HCT116 (cell line): ENCODE data around the gene GALC. TPM values are rescaled to one million over a fixed set of nuclear protein-coding genes. Genes with fewer than 3 reads are reported as not detected.

Experiments used
- ATAC-seq: fragments of 200-7000 bp; cut with Tn5 transposase; 2 replicates; pipeline ENCODE4 v1.9.1; 2020; ENCODE audit warnings: mild to moderate bottlenecking, moderate library complexity
- BruUV-seq: library from RNA; stranded (reverse); fragments of 400-500 nt; replicated peaks from 2 replicates; lab custom pipeline; 2021; lab: Mats Ljungman, UMichigan
- CTCF ChIA-PET: fragments of 300-600 bp; sonication (Branson Sonifier 250); formaldehyde crosslinking; loops from one replicate; lab custom pipeline; 2021; ENCODE audit warnings: antibody characterized with exemption; lab: Charles Lee
- POLR2A ChIA-PET: fragments of 300-600, 350-600 bp; sonication (Branson Sonifier 250); formaldehyde crosslinking; loops from one replicate; lab custom pipeline; 2021; ENCODE audit warnings: antibody characterized with exemption; lab: Charles Lee
- RAD21 ChIA-PET, 2 experiments: fragments of 300-600 bp; sonication (Branson Sonifier 250); formaldehyde crosslinking; loops; one replicate each; lab custom pipeline; 2023; ENCODE audit warnings: low total read pairs in 2 of 2; ENCODE audit not compliant: uncharacterized antibody in 2 of 2, unreplicated experiment in 2 of 2, low non-redundant PET in 1 of 2; lab: Charles Lee
- DNase-seq: peaks from one replicate; pipeline ENCODE4 v3.0.0-alpha.2; 2010; ENCODE audit warnings: low read depth, low spot score
- H2AFZ ChIP-seq: fragments of 200-600 bp; shearing (Covaris generic), sonication (generic); 2 replicates; pipeline ENCODE4 v1.6.1; 2017; ENCODE audit warnings: low read depth, mixed run types, mixed read lengths, antibody characterized with exemption, low read length; ENCODE audit not compliant: poor library complexity, severe bottlenecking
- H3K27ac ChIP-seq: 2 replicates; pipeline ENCODE4 v1.5.1; 2012; ENCODE audit warnings: low read depth, low read length
- H3K27me3 ChIP-seq: fragments of 200-600 bp; sonication (generic); 2 replicates; pipeline ENCODE4 v1.6.1; 2016; ENCODE audit warnings: mixed run types, low read length, mixed read lengths; ENCODE audit not compliant: insufficient read depth
- H3K36me3 ChIP-seq, 2 experiments: fragments of 200-500 bp in 1 of 2; fragments of 200-600 bp in 1 of 2; sonication (Bioruptor generic) in 1 of 2; sonication (generic) in 1 of 2; 2 replicates each; pipeline versions ENCODE4 v1.5.1 to v1.6.1; 2014 to 2016; ENCODE audit warnings: low read length in 2 of 2, inconsistent platforms in 1 of 2, mixed read lengths in 1 of 2, mixed run types in 1 of 2; ENCODE audit not compliant: insufficient read depth in 2 of 2, control insufficient read depth in 1 of 2
- H3K4me1 ChIP-seq, 2 experiments: fragments of 200-600 bp in 1 of 2; sonication (generic) in 1 of 2; 2 replicates each; pipeline versions ENCODE4 v1.5.1 to v1.6.1; 2012 to 2017; ENCODE audit warnings: low read length in 2 of 2, inconsistent platforms in 1 of 2, mild to moderate bottlenecking in 1 of 2, mixed read lengths in 1 of 2, mixed run types in 1 of 2, moderate library complexity in 1 of 2; ENCODE audit not compliant: insufficient read depth in 2 of 2, control insufficient read depth in 1 of 2
- H3K4me2 ChIP-seq: fragments of 200-600 bp; sonication (generic); 2 replicates; pipeline ENCODE4 v1.6.1; 2017; ENCODE audit warnings: mixed run types, low read length, mixed read lengths
- H3K4me3 ChIP-seq, 2 experiments: fragments of 200-600 bp in 1 of 2; sonication (generic) in 1 of 2; replicated peaks in 1 of 2; 2 replicates each; pipeline ENCODE4 v1.5.1; 2011 to 2016; ENCODE audit warnings: low read length in 2 of 2, control low read depth in 1 of 2, low read depth in 1 of 2, mild to moderate bottlenecking in 1 of 2, mixed read lengths in 1 of 2, mixed run types in 1 of 2
- H3K79me2 ChIP-seq: fragments of 200-600 bp; sonication (generic); 2 replicates; pipeline ENCODE4 v1.6.1; 2017; ENCODE audit warnings: mild to moderate bottlenecking, mixed run types, low read length, moderate library complexity, mixed read lengths; ENCODE audit not compliant: insufficient read depth
- H3K9ac ChIP-seq: fragments of 200-600 bp; sonication (generic); 2 replicates; pipeline ENCODE4 v1.6.1; 2016; ENCODE audit warnings: low read length, mixed read lengths
- H3K9me2 ChIP-seq: fragments of 200-600 bp; sonication (generic), shearing (Covaris generic); 2 replicates; pipeline ENCODE4 v1.6.1; 2017; ENCODE audit warnings: mixed run types, mild to moderate bottlenecking, moderate library complexity; ENCODE audit not compliant: insufficient read depth
- H3K9me3 ChIP-seq, 2 experiments: fragments of 200-500 bp in 1 of 2; fragments of 200-600 bp in 1 of 2; sonication (Bioruptor generic) in 1 of 2; sonication (generic) in 1 of 2; 2 replicates each; pipeline ENCODE4 v1.6.1; 2014 to 2017; ENCODE audit warnings: low read length in 2 of 2, mixed read lengths in 2 of 2, inconsistent platforms in 1 of 2, low read depth in 1 of 2, mild to moderate bottlenecking in 1 of 2, mixed run types in 1 of 2, moderate library complexity in 1 of 2; ENCODE audit not compliant: control insufficient read depth in 1 of 2, insufficient read depth in 1 of 2
- H4K20me1 ChIP-seq: fragments of 200-600 bp; sonication (generic), shearing (Covaris generic); 2 replicates; pipeline ENCODE4 v1.6.1; 2017; ENCODE audit warnings: mixed run types, mild to moderate bottlenecking, moderate library complexity; ENCODE audit not compliant: insufficient read depth
- CBX3 ChIP-seq: IDR thresholded peaks from 2 replicates; pipeline ENCODE4 v1.6.1; 2012; ENCODE audit warnings: low read depth
- CEBPB ChIP-seq: IDR thresholded peaks from 2 replicates; pipeline ENCODE4 v1.6.1; 2012; ENCODE audit warnings: low read depth
- EGR1 ChIP-seq: IDR thresholded peaks from 2 replicates; pipeline ENCODE4 v1.6.1; 2012; ENCODE audit warnings: low read depth
- EZH2phosphoT487 ChIP-seq: fragments of 200-600 bp; IDR thresholded peaks from 2 replicates; pipeline ENCODE4 v1.6.1; 2018; ENCODE audit warnings: antibody characterized with exemption, borderline replicate concordance
- FOSL1 ChIP-seq: IDR thresholded peaks from 2 replicates; pipeline ENCODE4 v1.6.1; 2012; ENCODE audit warnings: low read depth
- JUND ChIP-seq: IDR thresholded peaks from 2 replicates; pipeline ENCODE4 v1.6.1; 2012
- POLR2A ChIP-seq: IDR thresholded peaks from 2 replicates; pipeline ENCODE4 v1.7.0; 2011; ENCODE audit warnings: borderline replicate concordance; ENCODE audit not compliant: insufficient read depth, insufficient read length; ENCODE audit errors: extremely low read depth
- POLR2AphosphoS5 ChIP-seq: IDR thresholded peaks from 2 replicates; pipeline ENCODE4 v1.6.1; 2011; ENCODE audit warnings: mild to moderate bottlenecking, low read depth, low read length, moderate library complexity
- RAD21 ChIP-seq: IDR thresholded peaks from 2 replicates; pipeline ENCODE4 v1.6.1; 2012; ENCODE audit warnings: low read depth, mild to moderate bottlenecking
- SIN3A ChIP-seq: IDR thresholded peaks from 2 replicates; pipeline ENCODE4 v1.6.1; 2012; ENCODE audit warnings: low read depth
- SP1 ChIP-seq: IDR thresholded peaks from 2 replicates; pipeline ENCODE4 v1.6.1; 2012; ENCODE audit warnings: low read depth
- TCF7L2 ChIP-seq: IDR thresholded peaks from 2 replicates; pipeline ENCODE4 v1.7.0; 2011; ENCODE audit warnings: borderline replicate concordance, inconsistent platforms; ENCODE audit not compliant: insufficient read depth, insufficient read length; ENCODE audit errors: extremely low read depth
- YY1 ChIP-seq: IDR thresholded peaks from 2 replicates; pipeline ENCODE4 v1.6.1; 2011; ENCODE audit warnings: low read length, low read depth, moderate library complexity, mild to moderate bottlenecking; ENCODE audit not compliant: insufficient replicate concordance; ENCODE audit errors: extremely low read depth
- ZNF274 ChIP-seq: fragments of 200-500 bp; sonication (Bioruptor generic); IDR thresholded peaks from 2 replicates; pipeline ENCODE4 v1.6.1; 2014; ENCODE audit warnings: mild to moderate bottlenecking, low read depth, low read length, inconsistent platforms
- intact Hi-C: fragments of 100-400 bp; cut with micrococcal nuclease; formaldehyde crosslinking; loops from 2 replicates; pipeline ENCODE4 v1.10.0; 2022
- total RNA-seq: library from RNA; stranded (reverse); gene quantifications from one replicate; pipeline ENCODE4 v1.2.1, GENCODE V29; 2021; ENCODE audit not compliant: unreplicated experiment
- TF ChIP-seq, protein P1 (sequence below), 3 experiments: fragments of 200-600 bp in 1 of 3; sonication (generic) in 1 of 3; IDR thresholded peaks in 2 of 3; conservative IDR thresholded peaks in 1 of 3; 2 replicates each; pipeline ENCODE4 v1.5.1; 2012 to 2017; ENCODE audit warnings: low read depth in 2 of 3, low read length in 2 of 3, antibody characterized with exemption in 1 of 3, borderline replicate concordance in 1 of 3, control low read depth in 1 of 3, mild to moderate bottlenecking in 1 of 3, mixed read lengths in 1 of 3, mixed run types in 1 of 3, moderate library complexity in 1 of 3; ENCODE audit not compliant: insufficient read depth in 1 of 3

Gene GALC
- total RNA-seq, 1 experiment from 2014 or later: 0.59 TPM

DNA sequence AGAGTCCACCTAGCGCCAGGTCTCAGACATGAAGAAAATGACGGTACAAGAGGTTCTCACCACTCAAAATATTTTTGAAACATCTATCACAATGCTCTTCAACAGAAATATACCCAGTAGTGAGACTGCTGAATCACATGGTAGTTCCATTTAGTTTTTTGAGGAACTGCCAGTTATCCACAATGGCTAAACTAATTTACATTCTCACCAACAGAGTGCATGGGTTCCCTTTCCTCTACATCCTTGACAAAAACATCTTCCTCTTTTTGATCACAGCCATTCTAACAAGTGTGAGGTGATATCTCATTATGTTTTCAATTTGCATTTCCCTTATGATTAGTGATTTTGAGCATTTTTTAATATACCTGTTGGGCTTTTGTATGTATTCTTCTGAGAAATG, 6.3 kb upstream of the GALC start (continued):
- TF ChIP-seq SP1 (no peak), YY1 (no peak), EZH2phosphoT487 (no peak), CEBPB (no peak)
- TF ChIP-seq, protein P1, sequence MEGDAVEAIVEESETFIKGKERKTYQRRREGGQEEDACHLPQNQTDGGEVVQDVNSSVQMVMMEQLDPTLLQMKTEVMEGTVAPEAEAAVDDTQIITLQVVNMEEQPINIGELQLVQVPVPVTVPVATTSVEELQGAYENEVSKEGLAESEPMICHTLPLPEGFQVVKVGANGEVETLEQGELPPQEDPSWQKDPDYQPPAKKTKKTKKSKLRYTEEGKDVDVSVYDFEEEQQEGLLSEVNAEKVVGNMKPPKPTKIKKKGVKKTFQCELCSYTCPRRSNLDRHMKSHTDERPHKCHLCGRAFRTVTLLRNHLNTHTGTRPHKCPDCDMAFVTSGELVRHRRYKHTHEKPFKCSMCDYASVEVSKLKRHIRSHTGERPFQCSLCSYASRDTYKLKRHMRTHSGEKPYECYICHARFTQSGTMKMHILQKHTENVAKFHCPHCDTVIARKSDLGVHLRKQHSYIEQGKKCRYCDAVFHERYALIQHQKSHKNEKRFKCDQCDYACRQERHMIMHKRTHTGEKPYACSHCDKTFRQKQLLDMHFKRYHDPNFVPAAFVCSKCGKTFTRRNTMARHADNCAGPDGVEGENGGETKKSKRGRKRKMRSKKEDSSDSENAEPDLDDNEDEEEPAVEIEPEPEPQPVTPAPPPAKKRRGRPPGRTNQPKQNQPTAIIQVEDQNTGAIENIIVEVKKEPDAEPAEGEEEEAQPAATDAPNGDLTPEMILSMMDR (IDR thresholded peaks at IDR 0.05 in 2 of 3, conservative IDR thresholded peaks at IDR 0.05 in 1 of 3; ENCODE audit: borderline replicate concordance in 1 of 3, insufficient read depth in 1 of 3, low read depth in 2 of 3, low read length in 2 of 3): no peak

DNA sequence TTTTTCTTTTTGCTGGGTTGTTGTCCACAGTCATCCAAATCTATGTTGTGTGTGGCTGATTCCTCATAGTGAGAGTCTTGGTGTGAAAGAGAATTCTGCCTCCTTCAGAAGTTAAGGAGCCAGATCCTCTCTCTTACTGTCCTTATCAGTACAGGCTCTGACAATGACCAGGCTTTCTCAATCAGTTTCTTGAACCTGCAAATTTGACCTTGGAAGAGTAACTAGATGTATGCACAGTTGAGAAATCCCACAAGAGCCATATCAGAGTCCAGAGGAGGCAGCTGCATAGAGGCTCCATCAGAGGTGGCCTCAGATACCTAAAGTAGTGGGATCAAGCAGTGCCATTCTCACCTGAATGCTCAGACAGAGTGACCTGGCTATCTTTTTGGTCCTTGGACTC, 5.5 kb upstream of the GALC start:
- Histone ChIP-seq H2AFZ (no peak overlapping the region), H3K36me3 (no peaks in the 10 kb centered on the region), H3K4me1 (no peaks in the 10 kb centered on the region), H3K27ac (no peak overlapping the region), H3K9me2 (no peaks in the 10 kb centered on the region), H3K79me2 (no peaks in the 10 kb centered on the region), H3K27me3 (no peaks in the 10 kb centered on the region), H4K20me1 (no peaks in the 10 kb centered on the region), H3K4me3 (no peak overlapping the region), H3K9me3 (no peaks in the 10 kb centered on the region; a peak in 1 of 4 replicates), H3K4me2 (no peak overlapping the region), H3K9ac (no peak overlapping the region)
- ChIA-PET RAD21 (no interaction called here), CTCF (no interaction called here), POLR2A (no interaction called here)
- TF ChIP-seq EGR1 (no peak), POLR2A (no peak), RAD21 (no peak), YY1 (no peak), ZNF274 (no peak), SIN3A (no peak), CEBPB (no peak), FOSL1 (no peak), POLR2AphosphoS5 (no peak), CBX3 (no peak), JUND (no peak), TCF7L2 (no peak), EZH2phosphoT487 (no peak)
- TF ChIP-seq, protein P1 (IDR thresholded peaks at IDR 0.05 in 2 of 3, conservative IDR thresholded peaks at IDR 0.05 in 1 of 3; ENCODE audit: borderline replicate concordance in 1 of 3, insufficient read depth in 1 of 3, low read depth in 2 of 3, low read length in 2 of 3): no peak
- intact Hi-C loops: no loop called here
- ATAC-seq (no peak), DNase-seq (no peak)
- BruUV-seq: no TSS peak
